H1 (cell line): Measurements from ENCODE around the gene TNFRSF6B. TPM values are rescaled to one million over a fixed set of nuclear protein-coding genes. Genes with fewer than 3 reads are reported as not detected.

ENCODE experiments used
- CTCF ChIA-PET: fragments of 300-600 bp; sonication (Branson Sonifier 250); formaldehyde crosslinking; loops from one replicate; lab custom pipeline; 2021; ENCODE audit not compliant: partially characterized antibody; lab: Charles Lee
- POLR2A ChIA-PET: fragments of 300-600 bp; sonication (Branson Sonifier 250); formaldehyde crosslinking; loops from one replicate; lab custom pipeline; 2021; ENCODE audit warnings: inconsistent platforms; ENCODE audit not compliant: partially characterized antibody; lab: Charles Lee
- DNase-seq, 2 experiments: peaks; one replicate each; pipeline versions ENCODE4 v3.0.0 to v3.0.0-alpha.2; 2010 to 2022; ENCODE audit warnings: low spot score in 2 of 2, low read depth in 1 of 2, mixed read lengths in 1 of 2
- FAIRE-seq: peaks from 2 replicates; lab custom pipeline; 2011; peaks lifted over from hg19 to GRCh38; lab: Jason Lieb, UNC
- H2AFZ ChIP-seq: 2 replicates; pipeline ENCODE4 v1.8.1; 2012; ENCODE audit warnings: low read length, inconsistent platforms
- H2AK5ac ChIP-seq: 2 replicates; pipeline ENCODE4 v1.6.1; 2013; ENCODE audit warnings: low read depth, low read length
- H2BK120ac ChIP-seq: replicated peaks from 2 replicates; pipeline ENCODE3; 2013; ENCODE audit warnings: low read depth, low read length, inconsistent platforms
- H2BK12ac ChIP-seq: 2 replicates; pipeline ENCODE4 v1.6.1; 2013; ENCODE audit warnings: low read depth, low read length
- H2BK15ac ChIP-seq: 2 replicates; pipeline ENCODE4 v1.6.1; 2013; ENCODE audit warnings: low read length
- H2BK20ac ChIP-seq: 2 replicates; pipeline ENCODE4 v1.6.1; 2013; ENCODE audit warnings: low read length
- H2BK5ac ChIP-seq: 2 replicates; pipeline ENCODE4 v1.6.1; 2013; ENCODE audit warnings: low read depth, low read length
- H3K14ac ChIP-seq: 2 replicates; pipeline ENCODE4 v1.6.1; 2013; ENCODE audit warnings: inconsistent platforms; ENCODE audit not compliant: insufficient read length
- H3K18ac ChIP-seq: 2 replicates; pipeline ENCODE4 v1.6.1; 2013; ENCODE audit warnings: low read length; ENCODE audit errors: extremely low read depth
- H3K23ac ChIP-seq: 2 replicates; pipeline ENCODE4 v1.6.1; 2013; ENCODE audit warnings: inconsistent platforms; ENCODE audit not compliant: insufficient read length
- H3K23me2 ChIP-seq: 2 replicates; pipeline ENCODE4 v1.6.1; 2013; ENCODE audit warnings: low read depth, low read length
- H3K27ac ChIP-seq: 2 replicates; pipeline ENCODE4 v1.6.1; 2011; ENCODE audit warnings: low read depth, low read length, inconsistent platforms
- H3K27me3 ChIP-seq, 4 experiments: replicated peaks in 1 of 4; 1 replicate in 1 of 4; 2 replicates in 3 of 4; pipeline versions ENCODE4 v1.6.1 to v1.8.1; 2011 to 2013; ENCODE audit warnings: low read length in 3 of 4, mild to moderate bottlenecking in 3 of 4, inconsistent platforms in 2 of 4, mixed read lengths in 2 of 4, moderate library complexity in 1 of 4; ENCODE audit not compliant: control insufficient read depth in 3 of 4, insufficient read depth in 3 of 4; ENCODE audit errors: extremely low read depth in 1 of 4
- H3K36me3 ChIP-seq, 4 experiments: 2 replicates each; pipeline versions ENCODE4 v1.6.1 to v1.8.1; 2011 to 2013; ENCODE audit warnings: mild to moderate bottlenecking in 4 of 4, low read length in 3 of 4, moderate library complexity in 2 of 4, control low read depth in 1 of 4, inconsistent platforms in 1 of 4; ENCODE audit not compliant: insufficient read depth in 4 of 4, control insufficient read depth in 2 of 4
- H3K4ac ChIP-seq: replicated peaks from 2 replicates; pipeline ENCODE3; 2013; ENCODE audit warnings: low read length, low read depth, mixed read lengths, inconsistent platforms; ENCODE audit not compliant: insufficient read length
- H3K4me1 ChIP-seq, 4 experiments: replicated peaks in 1 of 4; 1 replicate in 1 of 4; 2 replicates in 3 of 4; pipeline versions ENCODE4 v1.6.1 to v1.8.1; 2011 to 2013; ENCODE audit warnings: low read length in 3 of 4, inconsistent platforms in 2 of 4, mixed read lengths in 1 of 4; ENCODE audit not compliant: insufficient read depth in 4 of 4, control insufficient read depth in 3 of 4
- H3K4me2 ChIP-seq, 2 experiments: 2 replicates each; pipeline versions ENCODE4 v1.6.1 to v1.8.1; 2011 to 2013; ENCODE audit warnings: low read depth in 2 of 2, low read length in 2 of 2, control low read depth in 1 of 2, inconsistent platforms in 1 of 2, mild to moderate bottlenecking in 1 of 2; ENCODE audit not compliant: insufficient read depth in 1 of 2
- H3K4me3 ChIP-seq, 4 experiments: fragments of 200-600, 300-600 bp in 1 of 4; sonication (generic), shearing (Covaris generic), sonication (Bioruptor Twin) in 1 of 4; 2 replicates each; pipeline versions ENCODE4 v1.5.1 to v1.8.1; 2011 to 2016; ENCODE audit warnings: low read length in 4 of 4, low read depth in 3 of 4, control low read depth in 2 of 4, inconsistent platforms in 2 of 4, mild to moderate bottlenecking in 2 of 4, mixed read lengths in 1 of 4, moderate library complexity in 1 of 4; ENCODE audit not compliant: insufficient read depth in 2 of 4; ENCODE audit errors: extremely low read depth in 1 of 4
- H3K56ac ChIP-seq: replicated peaks from 2 replicates; pipeline ENCODE3; 2013; ENCODE audit warnings: low read depth, mild to moderate bottlenecking, mixed read lengths, low read length, inconsistent platforms; ENCODE audit not compliant: insufficient read length
- H3K79me1 ChIP-seq: 2 replicates; pipeline ENCODE4 v1.6.1; 2013; ENCODE audit warnings: low read depth, low read length, control low read depth
- H3K79me2 ChIP-seq, 2 experiments: 2 replicates each; pipeline versions ENCODE4 v1.6.1 to v1.8.1; 2012 to 2013; ENCODE audit warnings: low read length in 2 of 2, mild to moderate bottlenecking in 2 of 2, inconsistent platforms in 1 of 2; ENCODE audit not compliant: insufficient read depth in 2 of 2, control insufficient read depth in 1 of 2
- H3K9ac ChIP-seq, 4 experiments: replicated peaks in 1 of 4; 1 replicate in 1 of 4; 2 replicates in 3 of 4; pipeline versions ENCODE4 v1.6.1 to v1.8.1; 2011 to 2013; ENCODE audit warnings: low read depth in 3 of 4, low read length in 3 of 4, control low read depth in 2 of 4, mild to moderate bottlenecking in 2 of 4, moderate library complexity in 2 of 4, inconsistent platforms in 1 of 4; ENCODE audit errors: extremely low read depth in 1 of 4
- H3K9me3 ChIP-seq, 2 experiments: 2 replicates each; pipeline versions ENCODE4 v1.6.1 to v1.8.1; 2012 to 2013; ENCODE audit warnings: mild to moderate bottlenecking in 2 of 2, moderate library complexity in 2 of 2, control low read depth in 1 of 2, inconsistent platforms in 1 of 2, low read depth in 1 of 2, low read length in 1 of 2, mixed read lengths in 1 of 2; ENCODE audit not compliant: insufficient read depth in 2 of 2
- H4K20me1 ChIP-seq, 2 experiments: replicated peaks in 1 of 2; 2 replicates each; pipeline versions ENCODE3 to v1.8.1; 2011 to 2013; ENCODE audit warnings: inconsistent platforms in 2 of 2, low read length in 2 of 2, mild to moderate bottlenecking in 1 of 2; ENCODE audit not compliant: insufficient read depth in 2 of 2, control insufficient read depth in 1 of 2
- H4K5ac ChIP-seq: 2 replicates; pipeline ENCODE4 v1.6.1; 2013; ENCODE audit warnings: low read length, low read depth, mixed read lengths, inconsistent platforms; ENCODE audit not compliant: insufficient read length
- H4K8ac ChIP-seq: 2 replicates; pipeline ENCODE4 v1.8.0; 2013; ENCODE audit warnings: mild to moderate bottlenecking, moderate library complexity, low read length, inconsistent platforms; ENCODE audit not compliant: insufficient read depth; ENCODE audit errors: extremely low read depth
- H4K91ac ChIP-seq: replicated peaks from 2 replicates; pipeline ENCODE3; 2013; ENCODE audit warnings: low read length, mixed read lengths, inconsistent platforms; ENCODE audit not compliant: insufficient read length
- ATF3 ChIP-seq: IDR thresholded peaks from 2 replicates; pipeline ENCODE4 v1.6.1; 2011; ENCODE audit warnings: low read depth, mild to moderate bottlenecking, low read length; ENCODE audit not compliant: insufficient read depth
- BACH1 ChIP-seq: IDR thresholded peaks from 2 replicates; pipeline ENCODE4 v1.6.1; 2012; ENCODE audit warnings: low read length, improper control_type of control experiment
- BCL11A ChIP-seq, 2 experiments: IDR thresholded peaks; one replicate each; pipeline ENCODE4 v1.6.1; 2011; ENCODE audit warnings: low read depth in 2 of 2, low read length in 2 of 2, mild to moderate bottlenecking in 2 of 2
- CBX5 ChIP-seq: fragments of 300-800, 300-1000 bp; sonication (generic); IDR thresholded peaks from 2 replicates; pipeline ENCODE4 v1.7.1; 2016; ENCODE audit warnings: antibody characterized with exemption, low read length, low read depth
- CHD1 ChIP-seq: IDR thresholded peaks from 2 replicates; pipeline ENCODE4 v1.6.1; 2012; ENCODE audit warnings: low read depth, low read length, improper control_type of control experiment
- FOSL1 ChIP-seq: IDR thresholded peaks from 2 replicates; pipeline ENCODE4 v1.6.1; 2011; ENCODE audit warnings: mild to moderate bottlenecking, low read depth, low read length, moderate library complexity; ENCODE audit not compliant: insufficient read depth
- KDM4A ChIP-seq: IDR thresholded peaks from one replicate; pipeline ENCODE4 v1.7.1; 2012; ENCODE audit warnings: low read depth, mild to moderate bottlenecking, moderate library complexity, low read length, inconsistent platforms; ENCODE audit not compliant: severe bottlenecking
- RXRA ChIP-seq: IDR thresholded peaks from 2 replicates; pipeline ENCODE4 v1.6.1; 2011; ENCODE audit warnings: low read depth, mild to moderate bottlenecking, low read length, moderate library complexity; ENCODE audit not compliant: insufficient read depth
- TAF1 ChIP-seq: IDR thresholded peaks from 2 replicates; pipeline ENCODE4 v1.6.1; 2011; ENCODE audit warnings: mild to moderate bottlenecking, low read depth, low read length
- TEAD4 ChIP-seq: IDR thresholded peaks from 2 replicates; pipeline ENCODE4 v1.6.1; 2012; ENCODE audit warnings: low read depth, low read length, inconsistent platforms, mixed read lengths
- YY1 ChIP-seq: IDR thresholded peaks from 2 replicates; pipeline ENCODE4 v1.6.1; 2011; ENCODE audit warnings: low read depth, mild to moderate bottlenecking, low read length
- WGBS, 2 experiments: shearing (Covaris generic) in 1 of 2; methylation state at CpG; one replicate each; pipeline versions ENCODE4 v1.1.6 to v1.1.7; 2013 to 2015; ENCODE audit warnings: low lambda C conversion rate in 2 of 2, mixed read lengths in 2 of 2, inconsistent platforms in 1 of 2, low coverage in 1 of 2, missing lambda C conversion rate in 1 of 2; ENCODE audit not compliant: insufficient replicate concordance in 2 of 2, insufficient coverage in 1 of 2, insufficient read length in 1 of 2; ENCODE audit errors: extremely low coverage in 1 of 2, missing lambda C conversion rate in 1 of 2; 5-methylcytosine and 5-hydroxymethylcytosine counted together
- polyA plus RNA-seq, 7 experiments: library from polyadenylated mRNA; depleted of rRNA in 3 of 7; stranded (reverse) in 5 of 7; unstranded in 2 of 7; fragments of >200 nt in 5 of 7; fragments of 200-250 nt in 2 of 7; gene quantifications; 1 replicate in 5 of 7; 2 replicates in 1 of 7; 4 replicates in 1 of 7; pipeline versions ENCODE4 v1.2.1 to v1.2.3, GENCODE V29; 2011 to 2013; ENCODE audit warnings: missing spikeins in 2 of 7, mixed read lengths in 2 of 7
- total RNA-seq: library from RNA; stranded (reverse); fragmentation: NEBNext Ultra II Directional; extraction: Animal tissue kit (Norgen Biotek cat#: 25700); gene quantifications from 2 replicates; pipeline ENCODE4 v1.2.1, GENCODE V29; 2021

Gene TNFRSF6B
- total and polyA plus RNA-seq, 2 of the 8 experiments (the other 6 are each of a cell fraction or from before 2014, with no cell fraction given): 3.1 TPM; not detected in 1

GRCh38 chr20:63707558-63708300, 11.3 kb downstream of the TNFRSF6B start, which contains the start of the genes ARFRP1 and ZGPAT:
ARFRP1 (minus strand) TSS chr20:63707976; CDS start chr20:63707091, 885 bp downstream.
ZGPAT (plus strand) TSS chr20:63708039; CDS start chr20:63708581, 542 bp downstream.
- Histone ChIP-seq H3K9ac (peak within 1 kb of the TSS; percentile 42 to 80 (median 52); a peak in 6 of 7 replicates), H3K18ac (no peak within 1 kb of the TSS; the same call in 1 of the 2 replicates), H2BK20ac (no peak within 1 kb of the TSS), H3K27ac (no peak within 1 kb of the TSS), H4K91ac (peak within 1 kb of the TSS; percentile 30), H3K4ac (no peak within 1 kb of the TSS), H3K4me3 (peak within 1 kb of the TSS; percentile 46 to 88 (median 74)), H3K79me2 (peaks cover 0 to 52% of the 10 kb centered on the region in 2 experiments; a peak in 3 of 4 replicates), H3K9me3 (no peaks in the 10 kb centered on the region), H3K14ac (no peak within 1 kb of the TSS), H3K23me2 (peaks cover 5% of the 10 kb centered on the region; the same call in 1 of the 2 replicates), H4K20me1 (peaks cover 8 to 16% of the 10 kb centered on the region in 2 experiments), H4K8ac (peak within 1 kb of the TSS; percentile 86), H3K4me1 (peaks cover 0 to 11% (median 6%) of the 10 kb centered on the region in 4 experiments; a peak in 5 of 7 replicates), H2BK5ac (no peak within 1 kb of the TSS; the same call in 1 of the 2 replicates), H4K5ac (peak within 1 kb of the TSS; percentile 93), H3K4me2 (peak within 1 kb of the TSS; percentile 80 to 97), H2BK15ac (no peak within 1 kb of the TSS), H3K27me3 (no peaks in the 10 kb centered on the region), H3K56ac (peak within 1 kb of the TSS; percentile 59), H2AFZ (no peak within 1 kb of the TSS), H2BK120ac (no peak within 1 kb of the TSS), H3K36me3 (peaks cover 7 to 33% (median 12%) of the 10 kb centered on the region in 4 experiments), H2AK5ac (no peak within 1 kb of the TSS), H3K23ac (no peak within 1 kb of the TSS), H3K79me1 (peaks cover 10% of the 10 kb centered on the region; the same call in 1 of the 2 replicates), H2BK12ac (no peak within 1 kb of the TSS)
- WGBS, 2 experiments: 3% methylated on average over 68 of the region's 98 CpGs; no CpG with 5 or more reads in 1 of the 2 experiments
- ChIA-PET POLR2A (interaction anchor here (0.6 to 4.7 kb wide), 22 partner anchors 9 to 186 kb away, joined by 3 to 49 read pairs (median 4); partner anchors contain the start of genes LIME1, RTEL1, SLC2A4RG and STMN3), CTCF (interaction anchor here (0.6 to 2.4 kb wide), 16 partner anchors 9 to 1466 kb away, joined by 3 to 9 read pairs (median 4); partner anchors contain the start of genes LIME1, TNFRSF6B and TPD52L2)
- peak in 1 of 2 experiments; percentile 93 for DNase-seq
- no peak for FAIRE-seq
- TF ChIP-seq KDM4A (peak; percentile 26), BACH1 (no peak), CBX5 (no peak), BCL11A (IDR thresholded peaks at IDR 0.05; ENCODE audit: low read depth in 2 of 2, low read length in 2 of 2) (no peak), TAF1 (peak; percentile 50; the same call in 1 of the 2 replicates), FOSL1 (no peak), ATF3 (0 out of 2 replicates have a peak, but pooled peaks have one; percentile 37), RXRA (peak; percentile 99), TEAD4 (0 out of 2 replicates have a peak, but pooled peaks have one; percentile 18), YY1 (no peak), CHD1 (no peak)
